HepG2 (cell line): ENCODE measurements around the gene STUB1.

ENCODE experiments used
- AGO2 ChIP-seq: fragments of 200-400 bp; formaldehyde crosslinking; optimal IDR thresholded peaks from 2 replicates; pipeline ENCODE3; 2017; ENCODE audit warnings: mild to moderate bottlenecking, low read depth, low read length, moderate library complexity
- CTCF ChIP-seq: sonication (generic); formaldehyde crosslinking; IDR thresholded peaks from 2 replicates; pipeline ENCODE4 v1.5.0; 2020; ENCODE audit warnings: mild to moderate bottlenecking, missing genetic modification reagents, moderate library complexity
- E2F1 ChIP-seq: sonication (generic); formaldehyde crosslinking; IDR thresholded peaks from 2 replicates; pipeline ENCODE4 v1.5.0; 2020; ENCODE audit warnings: missing genetic modification reagents
- GFI1 ChIP-seq: sonication (generic); formaldehyde crosslinking; IDR thresholded peaks from 2 replicates; pipeline ENCODE4 v1.5.0; 2020; ENCODE audit warnings: missing genetic modification reagents, mild to moderate bottlenecking, borderline replicate concordance
- GPBP1L1 ChIP-seq: sonication (generic); formaldehyde crosslinking; IDR thresholded peaks from 2 replicates; pipeline ENCODE4 v1.5.0; 2020; ENCODE audit warnings: mild to moderate bottlenecking, missing genetic modification reagents
- HMGXB4 ChIP-seq, 2 experiments: sonication (generic) in 1 of 2; formaldehyde crosslinking in 1 of 2; IDR thresholded peaks; 2 replicates each; pipeline versions ENCODE4 v1.4.0 to v1.6.1; 2018 to 2020; ENCODE audit warnings: missing genetic modification reagents in 2 of 2, borderline replicate concordance in 1 of 2, low read depth in 1 of 2, mild to moderate bottlenecking in 1 of 2, missing biosample characterization in 1 of 2
- MAFK ChIP-seq, 2 experiments: IDR thresholded peaks in 1 of 2; conservative IDR thresholded peaks in 1 of 2; 2 replicates each; pipeline ENCODE4 v1.6.1; 2011; ENCODE audit warnings: improper control_type of control experiment in 2 of 2, low read length in 2 of 2
- NR3C1 ChIP-seq: sonication (generic); formaldehyde crosslinking; IDR thresholded peaks from 2 replicates; pipeline ENCODE4 v1.4.0; 2020; ENCODE audit warnings: missing genetic modification reagents
- RARG ChIP-seq: sonication (generic); formaldehyde crosslinking; IDR thresholded peaks from 2 replicates; pipeline ENCODE4 v1.4.0; 2020; ENCODE audit warnings: low read depth, mild to moderate bottlenecking, missing genetic modification reagents
- STAT6 ChIP-seq: sonication (generic); formaldehyde crosslinking; IDR thresholded peaks from 2 replicates; pipeline ENCODE4 v1.4.0; 2020; ENCODE audit warnings: missing genetic modification reagents, mild to moderate bottlenecking, borderline replicate concordance
- TMF1 ChIP-seq: sonication (generic); formaldehyde crosslinking; IDR thresholded peaks from 2 replicates; pipeline ENCODE4 v1.8.1; 2022; ENCODE audit warnings: low read depth, missing genetic modification reagents
- ZC3H4 ChIP-seq: sonication (generic); formaldehyde crosslinking; IDR thresholded peaks from 2 replicates; pipeline ENCODE4 v1.4.0; 2020; ENCODE audit warnings: missing genetic modification reagents, borderline replicate concordance

GRCh38 chr16:724188-725040 lies 44.2 kb downstream of the STUB1 start:
- no peak for TF ChIP-seq GPBP1L1 (CRISPR knock-in tag)
- no peak for TF ChIP-seq NR3C1 (CRISPR knock-in tag)
- TF ChIP-seq CTCF (CRISPR knock-in tag), result no peak
- no peak for TF ChIP-seq HMGXB4 (CRISPR knock-in tag; IDR thresholded peaks at IDR 0.05; ENCODE audit: borderline replicate concordance in 1 of 2, low read depth in 1 of 2)
- peak; percentile 81 for TF ChIP-seq AGO2
- TF ChIP-seq E2F1 (CRISPR knock-in tag), result no peak
- no peak for TF ChIP-seq STAT6 (CRISPR knock-in tag)
- TF ChIP-seq GFI1, result no peak
- no peak for TF ChIP-seq ZC3H4 (CRISPR knock-in tag)
- TF ChIP-seq TMF1 (CRISPR knock-in tag), result no peak
- no peak for TF ChIP-seq MAFK (conservative IDR thresholded peaks at IDR 0.05 in 1 of 2, IDR thresholded peaks at IDR 0.05 in 1 of 2; ENCODE audit: low read length in 2 of 2)
- no peak for TF ChIP-seq RARG (CRISPR knock-in tag)
